Esophagus (tissue), 2 donors: ENCODE results near the gene TBC1D2B. TPM values are rescaled to one million over a fixed set of nuclear protein-coding genes. Genes with fewer than 3 reads are reported as not detected.

Source experiments
- H3K27ac ChIP-seq, 2 donors: one replicate each; pipeline ENCODE4 v1.5.1; 2013; ENCODE audit warnings: low read depth in 2 of 2, mild to moderate bottlenecking in 2 of 2, inconsistent platforms in 1 of 2, low read length in 1 of 2, moderate library complexity in 1 of 2
- H3K27me3 ChIP-seq, 2 donors: one replicate each; pipeline ENCODE4 v1.6.1; 2013; ENCODE audit warnings: low read length in 2 of 2, control low read depth in 1 of 2, mild to moderate bottlenecking in 1 of 2; ENCODE audit not compliant: insufficient read depth in 2 of 2, control insufficient read depth in 1 of 2
- H3K36me3 ChIP-seq, 2 donors: one replicate each; pipeline ENCODE4 v1.6.1; 2013; ENCODE audit warnings: low read length in 1 of 2; ENCODE audit not compliant: control insufficient read depth in 2 of 2, insufficient read depth in 2 of 2
- H3K4me1 ChIP-seq, 2 donors: one replicate each; pipeline ENCODE4 v1.6.1; 2013; ENCODE audit warnings: low read length in 1 of 2; ENCODE audit not compliant: control insufficient read depth in 2 of 2, insufficient read depth in 2 of 2
- H3K4me3 ChIP-seq, 2 donors: one replicate each; pipeline ENCODE4 v1.5.1; 2013; ENCODE audit warnings: low read length in 2 of 2, mild to moderate bottlenecking in 2 of 2, low read depth in 1 of 2, moderate library complexity in 1 of 2
- H3K9me3 ChIP-seq, 2 donors: one replicate each; pipeline ENCODE4 v1.6.1; 2013; ENCODE audit warnings: mild to moderate bottlenecking in 2 of 2, low read depth in 1 of 2, low read length in 1 of 2, moderate library complexity in 1 of 2; ENCODE audit not compliant: control insufficient read depth in 2 of 2, insufficient read depth in 1 of 2
- whole genome bisulfite sequencing, 2 donors: extraction: QIAGEN DNeasy Blood & Tissue Kit; methylation state at CpG; one replicate each; pipeline ENCODE4 v1.1.7; 2013; 5-methylcytosine and 5-hydroxymethylcytosine counted together
- polyA plus RNA-seq, 2 donors: library from polyadenylated mRNA; stranded (reverse); fragments of 200-250 nt; gene quantifications; one replicate each; pipeline ENCODE4 v1.2.3, GENCODE V29; 2013
- donor health status: healthy with polysubstance abuse.
- donor health status: Bipolar disorder and iron deficiency.

The TBC1D2B gene
- polyA plus RNA-seq, 2 donors: 5.1 to 7.0 TPM

GRCh38 chr15:78049691-78050440, 27.6 kb downstream of the TBC1D2B start:
- WGBS, 2 donors: 57 to 58% methylated on average over 7 of the region's 7 CpGs
- Histone ChIP-seq H3K9me3 (no peaks in the 10 kb centered on the region), H3K4me3 (no peak overlapping the region), H3K4me1 (peaks cover 0 to 7% of the 10 kb centered on the region in 2 donors), H3K36me3 (peaks cover 3 to 8% of the 10 kb centered on the region in 2 donors), H3K27me3 (no peaks in the 10 kb centered on the region), H3K27ac (peak overlapping the region; percentile 9 to 45)

DNA sequence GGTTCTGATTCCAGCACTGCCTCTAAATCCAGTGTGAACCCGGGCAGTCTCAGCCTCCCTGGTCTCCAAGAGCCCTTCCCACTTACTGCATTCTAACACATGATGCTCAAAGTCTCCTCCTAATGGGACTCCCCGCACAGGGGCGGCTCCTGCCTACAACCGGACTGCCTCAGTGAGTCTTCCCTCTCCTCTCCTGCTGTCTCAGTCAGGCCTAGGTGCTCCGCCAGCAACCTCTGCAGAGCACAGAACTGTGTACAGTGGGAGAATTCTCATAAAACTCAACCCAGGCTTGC, 28.9 kb downstream of the TBC1D2B start:
- Histone ChIP-seq H3K36me3 (peaks cover 2 to 9% of the 10 kb centered on the region in 2 donors), H3K27me3 (no peaks in the 10 kb centered on the region), H3K4me3 (no peak overlapping the region), H3K27ac (peak overlapping the region; percentile 22 to 40), H3K4me1 (peaks cover 0 to 7% of the 10 kb centered on the region in 2 donors), H3K9me3 (no peaks in the 10 kb centered on the region)
- WGBS, 2 donors: 73 to 76% methylated on average over 5 of the region's 5 CpGs

DNA sequence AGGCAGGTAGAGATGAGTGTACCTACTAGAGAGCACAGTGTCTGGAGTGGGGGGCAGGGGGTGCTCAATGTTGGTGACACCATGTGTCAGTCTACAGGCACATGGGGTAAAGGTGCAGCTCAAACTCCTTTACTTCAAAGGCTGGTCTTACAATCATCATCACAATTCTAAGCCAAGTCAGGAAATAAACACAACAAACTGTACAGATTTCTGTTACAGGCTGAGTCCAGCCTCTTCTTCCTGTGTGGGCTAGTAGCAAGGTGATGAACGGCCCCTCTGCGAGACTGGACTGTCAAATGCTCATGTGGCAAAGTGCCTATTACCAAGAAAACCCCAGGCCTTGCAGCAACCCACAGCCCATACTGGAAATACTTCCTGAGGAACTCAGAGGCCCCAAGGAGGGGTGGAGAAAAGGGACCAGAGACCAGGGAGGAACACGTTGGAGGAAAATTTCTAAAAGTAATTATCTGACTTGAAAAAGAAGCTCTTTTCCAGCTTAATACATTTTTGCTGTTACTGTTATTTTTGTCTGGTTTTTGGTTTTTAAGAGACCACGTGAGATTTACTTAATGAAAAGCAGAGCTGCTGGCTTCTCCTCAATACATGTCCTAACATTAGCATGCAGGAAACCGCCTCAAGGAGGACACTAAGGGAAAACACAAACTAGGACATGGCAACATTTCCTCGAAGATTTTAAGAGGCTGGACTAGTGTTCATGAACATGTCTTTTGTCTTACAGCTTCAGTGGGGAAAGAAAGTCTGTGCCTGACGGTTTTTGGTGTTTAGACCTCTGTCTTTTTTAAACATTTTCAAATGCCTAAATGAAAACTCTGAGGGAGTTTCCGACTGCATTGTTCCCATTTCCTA, 29.5 kb downstream of the TBC1D2B start:
- peak overlapping the region; percentile 64 to 73 for H3K27ac ChIP-seq
- 35 to 42% methylated on average over 8 of the region's 8 CpGs for WGBS, 2 donors

GRCh38 chr15:78046796-78047341, 30.6 kb downstream of the TBC1D2B start:
- Histone ChIP-seq H3K27ac (peak overlapping the region; percentile 11 to 73), H3K4me3 (no peak overlapping the region), H3K36me3 (peaks cover 0 to 2% of the 10 kb centered on the region in 2 donors), H3K9me3 (no peaks in the 10 kb centered on the region), H3K4me1 (peaks cover 0 to 5% of the 10 kb centered on the region in 2 donors), H3K27me3 (no peaks in the 10 kb centered on the region)
- WGBS, 2 donors: 62 to 71% methylated on average over 5 of the region's 5 CpGs

More for the DNA sequence above, 29.5 kb downstream of the TBC1D2B start:
- no peaks in the 10 kb centered on the region for H3K9me3 ChIP-seq
- H3K27me3 ChIP-seq: no peaks in the 10 kb centered on the region
- H3K36me3 ChIP-seq: peaks cover 0 to 4% of the 10 kb centered on the region in 2 donors
- peaks cover 0 to 7% of the 10 kb centered on the region in 2 donors for H3K4me1 ChIP-seq
- H3K4me3 ChIP-seq: no peak overlapping the region

DNA sequence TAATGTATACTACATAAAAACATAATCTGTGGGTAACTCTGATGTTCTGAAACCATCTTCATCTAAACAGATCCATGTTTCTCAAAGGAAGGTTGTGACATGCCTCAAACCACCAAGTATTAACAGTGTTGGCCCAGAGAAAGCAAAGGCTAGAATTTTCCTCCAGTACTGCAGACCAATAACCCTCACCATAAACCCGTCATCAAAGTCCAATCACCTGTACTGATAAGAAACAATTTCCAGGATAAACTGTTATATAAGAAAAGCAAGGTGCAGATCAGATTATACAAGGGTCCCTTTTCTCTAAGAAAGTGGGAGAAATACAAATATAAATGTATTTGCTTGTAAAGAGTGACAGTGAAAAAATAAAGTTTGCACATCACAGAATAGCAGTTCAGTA, 32.3 kb downstream of the TBC1D2B start:
- peaks cover 0 to 2% of the 10 kb centered on the region in 2 donors for H3K36me3 ChIP-seq
- no peaks in the 10 kb centered on the region for H3K27me3 ChIP-seq
- no peak overlapping the region for H3K27ac ChIP-seq
- no peak overlapping the region for H3K4me3 ChIP-seq
- WGBS, 2 donors: 69 to 82% methylated on average over 1 of the region's 1 CpG
- H3K9me3 ChIP-seq: no peaks in the 10 kb centered on the region
- H3K4me1 ChIP-seq: peaks cover 0 to 5% of the 10 kb centered on the region in 2 donors

DNA sequence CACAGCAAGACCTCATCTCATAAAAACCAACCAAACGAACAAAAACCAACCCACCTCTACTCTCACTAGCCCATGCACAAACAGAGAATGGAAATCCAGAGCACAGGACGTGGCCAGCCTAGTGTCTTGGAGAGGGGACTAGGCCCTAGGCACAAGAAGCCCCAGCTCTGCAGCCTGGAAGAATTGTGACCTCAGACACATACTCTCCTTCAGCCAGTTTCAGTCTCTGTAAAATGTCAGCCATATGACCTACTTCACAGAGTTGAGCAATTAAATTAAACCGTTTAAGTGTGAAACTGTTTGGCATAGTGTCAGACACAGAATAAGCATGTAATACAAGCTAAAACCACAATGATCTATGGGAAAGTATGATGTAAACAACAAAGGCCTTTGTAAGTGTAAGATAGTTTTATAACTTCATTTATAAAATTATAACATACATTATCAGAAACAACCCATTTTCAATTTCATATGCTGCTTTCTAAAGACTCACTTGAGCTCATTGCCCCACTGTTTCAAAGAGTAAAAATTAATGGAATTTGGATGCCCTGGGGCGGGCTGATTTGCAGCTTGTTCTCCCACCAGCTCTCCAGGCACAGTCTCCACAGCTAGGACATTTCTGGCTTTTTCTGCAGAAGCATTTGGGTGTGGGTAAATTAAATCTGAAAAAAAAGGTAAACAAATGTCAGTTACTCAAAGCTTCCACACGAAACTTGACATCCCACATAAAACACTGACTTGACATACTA, 32.9 kb downstream of the TBC1D2B start:
- H3K4me1 ChIP-seq: peaks cover 0 to 5% of the 10 kb centered on the region in 2 donors

DNA sequence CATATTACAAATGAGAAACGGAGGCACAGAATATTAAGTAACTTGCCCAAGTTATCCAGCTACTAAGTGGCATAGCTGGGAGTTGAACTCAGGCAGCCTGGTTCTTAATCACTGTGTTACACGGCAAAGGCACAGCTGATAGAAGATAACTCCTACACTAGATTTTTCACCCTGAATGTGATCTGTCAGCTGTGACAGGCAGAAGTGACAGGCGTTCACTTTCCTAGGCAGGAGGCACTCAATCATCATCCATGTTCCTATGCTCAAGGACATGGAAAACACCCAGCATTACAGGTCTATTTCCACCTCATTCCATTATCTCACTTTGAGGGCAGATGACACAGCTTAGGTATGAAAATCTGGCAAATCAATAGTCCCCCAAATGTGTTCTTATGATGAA, 35.6 kb downstream of the TBC1D2B start:
- H3K9me3 ChIP-seq: no peaks in the 10 kb centered on the region
- peaks cover 0 to 2% of the 10 kb centered on the region in 2 donors for H3K4me1 ChIP-seq
- WGBS, 2 donors: 80 to 83% methylated on average over 3 of the region's 3 CpGs
- H3K27ac ChIP-seq: no peak overlapping the region
- no peaks in the 10 kb centered on the region for H3K27me3 ChIP-seq
- H3K36me3 ChIP-seq: peaks cover 0 to 14% of the 10 kb centered on the region in 2 donors
- H3K4me3 ChIP-seq: no peak overlapping the region

More for the DNA sequence above, 32.9 kb downstream of the TBC1D2B start:
- Histone ChIP-seq H3K9me3 (no peaks in the 10 kb centered on the region), H3K27me3 (no peaks in the 10 kb centered on the region), H3K27ac (peak overlapping the region in 1 of 2 donors; percentile 42), H3K4me3 (no peak overlapping the region), H3K36me3 (peaks cover 0 to 5% of the 10 kb centered on the region in 2 donors)
- 55 to 57% methylated on average over 5 of the region's 5 CpGs for WGBS, 2 donors

DNA sequence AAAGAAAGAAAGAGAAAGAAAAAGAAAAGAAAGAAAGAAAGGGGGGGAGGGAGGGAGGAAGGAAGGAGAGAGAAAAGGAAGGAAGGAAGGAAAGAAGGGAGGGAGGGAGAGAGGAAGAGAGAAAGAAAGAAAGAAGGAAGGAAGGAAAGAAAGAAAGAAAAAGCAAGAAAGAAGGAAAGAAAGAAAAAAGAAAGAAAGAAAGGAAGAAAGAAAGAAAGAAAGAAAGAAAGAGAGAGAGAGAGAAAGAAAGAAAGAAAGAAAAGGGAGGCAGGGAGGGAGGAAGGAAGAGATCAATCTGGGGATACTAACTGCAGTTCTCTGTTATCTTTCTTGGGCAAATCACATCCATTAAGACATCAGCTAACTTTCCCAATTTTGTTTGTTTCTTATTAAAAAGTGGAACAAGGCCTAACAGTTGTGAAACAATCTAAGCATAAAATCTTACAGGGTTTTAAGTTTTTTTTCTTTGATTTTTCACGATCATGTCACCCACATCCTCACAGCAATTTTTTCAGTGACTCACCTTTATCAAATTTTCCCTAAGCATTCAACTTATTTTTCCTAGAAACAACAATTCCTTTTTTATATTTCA, 36.8 kb downstream of the TBC1D2B start:
- H3K9me3 ChIP-seq: no peaks in the 10 kb centered on the region
- no peak overlapping the region for H3K4me3 ChIP-seq
- 63 to 67% methylated on average over 1 of the region's 1 CpG for WGBS, 2 donors
- H3K4me1 ChIP-seq: peaks cover 0 to 2% of the 10 kb centered on the region in 2 donors
- H3K27me3 ChIP-seq: no peaks in the 10 kb centered on the region
- no peak overlapping the region for H3K27ac ChIP-seq
- peaks cover 0 to 14% of the 10 kb centered on the region in 2 donors for H3K36me3 ChIP-seq
